ENCODE data around the gene EEF1AKMT4.
"Not testable (repeated sequence)": the region's sequence is repeated elsewhere in the genome, so short reads cannot be mapped to it uniquely, and the experiment has no call there.

EEF1AKMT4 gene

GRCh38 chr3:184261270-184261853 is 11.9 kb downstream of the EEF1AKMT4 start, which contains the start of gene CAMK2N2:
Gene CAMK2N2, minus strand, starts transcription at chr3:184261553. Its CDS starts 268 bp downstream, at chr3:184261285.
- DNase-seq = no peak

DNA sequence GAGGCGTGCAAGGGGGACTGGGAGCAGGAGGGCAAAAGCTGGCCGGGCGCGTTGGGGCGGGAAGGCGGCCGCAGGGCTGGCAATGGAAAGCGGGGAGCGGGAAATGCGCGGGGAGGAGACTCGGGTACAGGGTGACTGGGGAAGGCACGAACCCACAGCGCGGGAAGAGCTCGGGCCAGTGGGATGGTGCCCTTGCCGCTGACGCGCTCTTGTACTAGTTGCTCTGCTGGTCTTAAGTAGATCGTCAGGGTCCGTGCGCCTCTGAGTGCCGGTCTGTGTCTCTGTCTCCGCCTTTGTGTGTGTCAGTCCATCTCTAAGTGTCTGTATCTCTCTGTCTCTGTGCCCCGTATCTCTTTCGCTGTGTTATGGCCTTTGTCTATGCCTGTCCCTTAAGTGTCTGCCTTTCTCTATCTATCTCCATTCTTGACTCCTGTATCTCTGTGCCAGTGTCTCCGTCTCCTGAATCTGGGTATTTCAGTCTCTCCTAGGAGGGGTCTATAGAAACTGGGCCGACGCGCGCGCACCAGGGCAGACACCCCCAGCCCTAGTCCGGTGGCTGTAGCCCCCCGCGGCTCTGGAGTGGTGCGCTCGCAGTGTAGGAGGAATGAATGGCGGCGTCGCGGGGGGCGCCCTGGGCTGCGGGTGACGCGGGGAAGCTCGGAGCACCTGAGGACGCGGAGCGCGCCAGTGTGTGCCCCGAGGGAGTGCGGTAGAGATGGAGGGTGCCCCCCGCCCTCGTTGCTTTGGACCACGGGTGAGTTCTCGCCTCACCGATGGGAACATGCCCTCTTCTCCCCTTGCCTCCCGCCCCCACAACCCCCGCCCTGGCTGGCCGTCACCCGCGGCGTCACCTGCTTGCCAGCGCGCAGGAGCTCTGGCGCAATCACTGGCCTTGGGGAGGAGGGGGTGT is 12.6 kb downstream of the EEF1AKMT4 start:
- DNase-seq = no peak

DNA sequence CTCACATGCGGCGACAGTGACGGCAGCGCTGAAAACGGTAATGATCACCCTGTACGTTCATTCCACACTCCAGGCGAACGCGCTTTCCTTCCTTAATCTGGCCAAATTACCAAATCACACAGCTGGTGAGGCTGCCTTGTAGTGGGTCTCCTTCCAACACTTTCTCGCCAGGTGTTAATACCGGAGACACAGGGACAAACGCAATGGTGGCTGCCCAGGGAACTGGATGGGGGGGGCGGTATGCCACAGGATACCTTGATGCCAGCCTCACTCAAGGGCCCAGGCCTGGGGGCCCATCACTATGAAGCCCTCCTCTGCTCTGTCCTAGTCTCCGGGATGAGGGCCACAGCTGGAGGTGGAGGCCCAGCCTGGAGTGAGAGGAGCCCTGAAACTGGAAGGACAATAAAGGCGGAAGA is 13.3 kb downstream of the EEF1AKMT4 start:
- no peak for DNase-seq

GRCh38 chr3:184267249-184267648 is 17.8 kb downstream of the EEF1AKMT4 start:
- DNase-seq = not testable (repeated sequence)

DNA sequence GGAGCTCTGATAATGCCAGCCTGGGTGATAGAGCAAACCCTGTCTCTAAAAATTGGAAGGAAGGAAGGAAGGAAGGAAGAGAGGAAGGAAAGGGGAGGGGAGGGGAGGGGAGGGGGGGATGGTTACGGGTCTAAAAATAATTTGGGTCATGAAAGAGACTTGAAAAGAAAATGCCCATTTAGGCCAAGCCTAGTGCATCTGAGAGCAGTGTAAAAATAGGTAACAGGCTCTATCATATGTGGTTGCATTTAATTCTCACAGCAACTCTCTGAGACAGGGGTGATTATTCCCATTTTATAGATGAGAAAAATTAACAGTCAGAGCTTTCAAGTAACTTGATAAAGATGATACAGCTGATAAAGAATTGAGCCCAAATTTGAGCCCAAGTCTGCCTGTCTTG is 22.8 kb downstream of the EEF1AKMT4 start:
- DNase-seq = no peak

DNA sequence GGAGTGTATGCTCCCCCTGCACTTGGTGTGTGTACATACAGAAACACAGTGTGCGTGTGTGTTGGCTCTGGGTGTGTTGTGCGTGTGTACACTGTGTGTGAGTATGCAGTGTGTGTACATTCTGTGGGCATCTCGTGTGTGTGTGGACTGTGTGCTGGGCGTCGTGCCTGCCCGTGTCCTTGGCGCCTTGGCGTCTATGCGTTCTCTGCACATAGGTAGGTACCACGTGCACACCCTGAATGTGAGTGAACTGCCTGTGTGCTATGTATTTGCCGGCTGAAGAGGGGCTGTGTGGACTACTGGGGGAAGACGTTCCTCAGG is 25.9 kb downstream of the EEF1AKMT4 start:
- DNase-seq = no peak

GRCh38 chr3:184275961-184276910 is 26.8 kb downstream of the EEF1AKMT4 start, which contains the start of gene ECE2:
Gene ECE2, plus strand, starts transcription at chr3:184276022. Its CDS starts 132 bp downstream, at chr3:184276154.
- DNase-seq = no peak

- no peak for DNase-seq
These were observed 27.9 kb downstream of the EEF1AKMT4 start for GRCh38 chr3:184277366-184277765.

DNA sequence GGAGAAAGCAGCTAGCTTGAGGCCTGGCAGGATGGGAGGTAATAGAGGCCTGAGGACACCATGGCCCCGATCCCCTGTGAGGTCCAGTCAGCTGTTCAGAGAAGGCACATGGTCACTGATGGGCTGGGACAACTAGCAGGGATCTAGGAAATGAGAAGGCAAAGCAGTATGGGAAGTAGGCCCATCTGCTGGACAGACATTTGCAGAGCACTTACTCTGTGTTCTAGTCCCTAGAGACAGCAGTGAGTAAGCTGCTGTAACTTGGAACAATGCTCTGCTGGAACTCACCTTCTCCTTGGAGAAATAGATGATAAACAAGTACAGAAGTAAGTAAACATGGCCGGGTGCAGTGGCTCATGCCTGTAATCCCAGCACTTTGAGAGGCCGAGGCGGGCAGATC is 33.5 kb downstream of the EEF1AKMT4 start:
- DNase-seq = no peak

DNA sequence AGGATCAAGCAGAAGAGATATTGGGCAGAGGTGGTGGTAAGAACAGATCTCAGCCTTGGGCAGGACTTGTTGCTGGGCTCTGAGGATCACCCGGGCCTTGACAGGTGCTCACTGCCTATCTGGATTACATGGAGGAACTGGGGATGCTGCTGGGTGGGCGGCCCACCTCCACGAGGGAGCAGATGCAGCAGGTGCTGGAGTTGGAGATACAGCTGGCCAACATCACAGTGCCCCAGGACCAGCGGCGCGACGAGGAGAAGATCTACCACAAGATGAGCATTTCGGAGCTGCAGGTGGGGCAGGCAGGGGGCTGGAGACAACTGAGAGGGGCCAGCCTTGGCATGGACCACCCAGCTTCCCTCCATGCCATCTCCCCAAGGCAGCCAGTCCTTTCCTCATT is 34.2 kb downstream of the EEF1AKMT4 start:
- no peak for DNase-seq

DNA sequence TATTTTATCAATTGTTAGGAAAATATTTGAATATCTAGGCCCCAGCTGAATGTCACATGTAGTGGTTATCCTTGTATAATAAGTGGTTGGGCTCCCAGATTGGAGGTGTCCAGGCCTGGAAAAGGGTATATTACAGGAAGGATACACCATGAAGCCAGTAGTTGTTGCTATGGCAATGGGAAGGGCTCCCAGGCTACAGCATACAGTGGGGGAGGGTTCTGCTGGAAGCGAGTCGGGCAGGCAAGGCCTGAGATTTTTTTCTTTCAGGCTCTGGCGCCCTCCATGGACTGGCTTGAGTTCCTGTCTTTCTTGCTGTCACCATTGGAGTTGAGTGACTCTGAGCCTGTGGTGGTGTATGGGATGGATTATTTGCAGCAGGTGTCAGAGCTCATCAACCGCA is 35.2 kb downstream of the EEF1AKMT4 start:
- no peak for DNase-seq

DNA sequence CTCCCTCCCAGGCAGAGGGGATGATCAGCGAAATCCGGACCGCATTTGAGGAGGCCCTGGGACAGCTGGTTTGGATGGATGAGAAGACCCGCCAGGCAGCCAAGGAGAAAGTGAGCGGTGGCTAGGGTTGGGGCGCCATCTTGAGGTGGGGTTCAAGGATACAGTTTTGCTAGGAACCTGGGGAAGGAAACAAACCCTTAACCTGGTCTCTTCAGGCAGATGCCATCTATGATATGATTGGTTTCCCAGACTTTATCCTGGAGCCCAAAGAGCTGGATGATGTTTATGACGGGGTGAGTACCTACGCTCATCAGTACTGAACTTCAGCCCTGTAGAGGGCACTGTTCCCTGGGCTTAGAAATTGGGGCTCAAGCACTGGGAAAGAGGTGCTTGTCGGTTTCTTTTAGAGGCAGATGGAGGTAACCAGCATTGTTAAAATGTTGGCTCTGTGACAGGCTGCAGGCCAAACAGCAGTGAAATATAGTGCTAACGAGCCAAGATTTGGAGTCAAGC is 40.0 kb downstream of the EEF1AKMT4 start:
- DNase-seq = no peak

- DNase-seq = no peak
These were observed 40.9 kb downstream of the EEF1AKMT4 start for GRCh38 chr3:184290331-184290730.

GRCh38 chr3:184291044-184291737 is 41.7 kb downstream of the EEF1AKMT4 start:
- no peak for DNase-seq

DNA sequence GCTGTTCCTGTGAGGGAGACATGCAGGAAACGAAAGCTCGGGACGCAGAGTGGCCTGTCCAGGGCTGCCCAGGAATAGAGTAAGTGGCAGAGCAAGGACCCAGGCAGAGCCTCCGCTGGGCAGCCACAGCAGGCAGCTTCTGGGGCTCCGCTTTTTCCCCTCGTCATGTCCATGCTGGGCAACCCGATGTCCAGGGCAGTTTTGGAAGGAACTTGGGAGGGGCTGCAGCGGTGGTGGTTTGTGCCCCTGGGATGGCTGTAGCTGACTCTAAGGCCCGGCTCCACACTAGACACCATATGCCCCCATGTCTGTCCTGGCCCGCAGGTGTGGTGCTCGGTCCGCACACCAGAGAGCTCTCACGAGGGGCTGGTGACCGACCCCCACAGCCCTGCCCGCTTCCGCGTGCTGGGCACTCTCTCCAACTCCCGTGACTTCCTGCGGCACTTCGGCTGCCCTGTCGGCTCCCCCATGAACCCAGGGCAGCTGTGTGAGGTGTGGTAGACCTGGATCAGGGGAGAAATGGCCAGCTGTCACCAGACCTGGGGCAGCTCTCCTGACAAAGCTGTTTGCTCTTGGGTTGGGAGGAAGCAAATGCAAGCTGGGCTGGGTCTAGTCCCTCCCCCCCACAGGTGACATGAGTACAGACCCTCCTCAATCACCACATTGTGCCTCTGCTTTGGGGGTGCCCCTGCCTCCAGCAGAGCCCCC is 42.4 kb downstream of the EEF1AKMT4 start:
- no peak for DNase-seq

GRCh38 chr3:184295771-184296170 is 46.3 kb downstream of the EEF1AKMT4 start:
- no peak for DNase-seq

DNA sequence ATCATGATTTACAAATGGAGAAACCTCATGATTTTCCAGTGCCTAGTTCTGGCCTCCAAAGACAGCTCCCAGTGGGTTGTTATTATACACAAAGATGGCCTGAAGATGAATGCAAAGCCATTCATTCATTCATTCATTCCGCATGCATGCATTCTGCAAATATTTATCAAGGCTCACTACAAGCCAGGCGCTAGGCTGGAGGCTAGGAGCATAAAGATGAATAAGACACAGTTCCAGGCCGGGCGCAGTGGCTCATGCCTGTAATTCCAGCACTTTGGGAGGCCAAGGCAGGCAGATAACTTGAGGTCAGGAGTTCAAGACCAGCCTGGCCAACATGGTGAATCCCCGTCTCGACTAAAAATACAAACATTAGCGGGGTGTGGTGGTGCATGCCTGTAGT is 47.1 kb downstream of the EEF1AKMT4 start:
- DNase-seq = no peak

GRCh38 chr3:184298759-184299487 is 49.5 kb downstream of the EEF1AKMT4 start, which contains the start of gene PSMD2:
Gene PSMD2, plus strand, starts transcription at chr3:184299241. Its CDS starts 26 bp downstream, at chr3:184299267.
- peak; percentile 85 for DNase-seq

- DNase-seq = no peak
These were observed 50.3 kb downstream of the EEF1AKMT4 start for GRCh38 chr3:184299488-184300377.

GRCh38 chr3:184300378-184300720 is 50.9 kb downstream of the EEF1AKMT4 start:
- DNase-seq = no peak
